Kidney capillary endothelial cell (primary cell): ENCODE results near the gene SLC26A9.

Source experiments
- DNase-seq: peaks from one replicate; pipeline ENCODE4 v3.0.0-alpha.2; 2018; ENCODE audit warnings: low spot score

SLC26A9 gene

DNA sequence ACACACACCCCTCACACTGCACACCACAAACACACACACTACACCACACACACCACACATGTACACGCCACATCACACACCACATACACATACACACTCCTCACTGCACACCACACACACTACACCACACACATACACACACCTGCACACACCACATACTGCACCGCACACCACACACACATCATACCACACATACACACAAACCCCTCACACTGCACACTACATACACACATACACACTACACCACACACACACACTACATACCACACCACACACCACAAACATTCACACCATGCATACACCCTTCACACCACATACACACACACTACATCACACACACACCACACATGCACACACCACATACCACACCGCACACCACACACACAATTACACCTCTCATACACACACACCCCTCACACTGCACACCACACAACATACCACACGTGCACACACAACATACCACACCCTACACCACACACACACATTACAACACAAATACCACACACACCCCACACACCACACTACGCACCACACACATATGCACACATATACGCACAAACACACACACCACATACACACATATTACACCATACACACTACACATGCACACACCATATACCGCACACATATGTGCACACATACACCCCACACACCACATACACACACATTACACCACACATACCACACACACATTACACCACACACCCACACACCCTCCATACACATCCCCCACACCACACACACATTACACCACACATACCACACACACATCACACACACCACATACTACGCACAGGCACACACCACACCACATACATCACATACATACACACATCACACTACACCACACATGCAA, 30.3 kb upstream of the SLC26A9 start:
- no peak for DNase-seq

DNA sequence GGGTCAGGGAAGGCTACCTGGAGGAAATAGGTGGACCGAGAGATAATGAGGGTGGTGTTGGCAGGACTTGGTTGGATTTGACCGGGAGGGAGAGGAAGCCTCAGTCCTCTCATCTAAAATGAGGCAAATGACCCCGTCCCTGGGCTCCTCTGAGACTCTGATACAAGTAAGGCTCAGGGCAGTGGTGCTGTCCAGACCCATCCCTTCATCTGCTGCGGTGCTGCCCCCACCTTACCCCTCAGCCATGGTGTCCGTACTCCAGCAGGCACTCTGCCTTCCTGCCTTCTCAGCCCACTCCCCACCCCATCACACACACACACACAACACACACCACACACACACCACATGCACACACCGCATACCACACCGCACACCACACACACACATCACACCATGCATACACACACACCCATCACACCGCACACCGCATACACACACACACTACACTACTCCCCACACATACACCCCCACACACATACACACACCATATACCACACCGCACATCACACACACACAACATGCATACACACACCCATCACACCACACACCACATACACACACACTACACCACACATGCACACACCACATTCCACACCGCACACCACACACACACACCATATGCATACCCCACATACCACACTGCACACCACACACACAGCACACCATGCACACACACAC, 29.4 kb upstream of the SLC26A9 start:
- no peak for DNase-seq

GRCh38 chr1:205972081-205972480, 28.8 kb upstream of the SLC26A9 start:
- no peak for DNase-seq

DNA sequence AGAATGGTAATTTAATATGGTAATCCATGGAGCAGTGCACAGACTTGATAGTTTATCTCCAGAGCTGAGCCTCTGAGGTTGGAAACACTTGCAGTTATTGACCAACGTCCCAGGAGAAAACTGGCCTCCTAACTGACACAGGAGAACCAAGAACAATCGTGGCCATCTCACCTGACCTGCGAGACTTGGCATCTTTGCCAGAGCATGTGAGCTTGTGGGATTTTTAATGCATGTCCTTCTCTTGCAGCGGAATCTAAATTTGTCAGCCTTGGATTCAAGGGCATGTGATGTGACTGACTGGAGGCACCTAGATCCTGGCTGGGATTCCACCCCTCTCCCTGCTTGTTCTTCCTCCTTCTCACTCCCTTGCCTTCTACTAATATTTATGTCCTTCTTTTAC, 27.8 kb upstream of the SLC26A9 start:
- no peak for DNase-seq

- DNase-seq, result peak; percentile 58
Observed at GRCh38 chr1:205970486-205970885, 27.2 kb upstream of the SLC26A9 start.

DNA sequence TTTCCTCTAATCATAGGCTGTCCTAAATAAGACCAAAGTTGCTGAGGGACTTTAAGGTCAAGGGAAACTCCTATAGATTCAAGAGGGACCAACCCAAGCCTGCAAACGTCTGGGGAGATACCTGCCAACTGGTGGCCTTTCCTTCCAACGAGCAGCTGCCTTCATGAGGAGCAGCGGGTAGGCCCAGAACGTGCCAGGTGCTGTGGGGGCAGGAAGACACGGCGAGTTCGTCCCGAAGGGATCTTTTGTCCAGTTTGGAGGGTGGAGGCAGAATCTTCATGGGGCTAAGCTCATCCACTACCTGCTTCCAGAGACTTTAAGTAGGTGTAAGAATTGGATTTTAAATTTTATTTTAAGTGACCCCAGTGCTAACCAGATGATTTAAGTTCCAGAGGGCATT, 26.0 kb upstream of the SLC26A9 start:
- DNase-seq, result no peak

- DNase-seq, result no peak
Observed at GRCh38 chr1:205967554-205968335, 24.5 kb upstream of the SLC26A9 start.

GRCh38 chr1:205965036-205965884, 22.0 kb upstream of the SLC26A9 start:
- no peak for DNase-seq

DNA sequence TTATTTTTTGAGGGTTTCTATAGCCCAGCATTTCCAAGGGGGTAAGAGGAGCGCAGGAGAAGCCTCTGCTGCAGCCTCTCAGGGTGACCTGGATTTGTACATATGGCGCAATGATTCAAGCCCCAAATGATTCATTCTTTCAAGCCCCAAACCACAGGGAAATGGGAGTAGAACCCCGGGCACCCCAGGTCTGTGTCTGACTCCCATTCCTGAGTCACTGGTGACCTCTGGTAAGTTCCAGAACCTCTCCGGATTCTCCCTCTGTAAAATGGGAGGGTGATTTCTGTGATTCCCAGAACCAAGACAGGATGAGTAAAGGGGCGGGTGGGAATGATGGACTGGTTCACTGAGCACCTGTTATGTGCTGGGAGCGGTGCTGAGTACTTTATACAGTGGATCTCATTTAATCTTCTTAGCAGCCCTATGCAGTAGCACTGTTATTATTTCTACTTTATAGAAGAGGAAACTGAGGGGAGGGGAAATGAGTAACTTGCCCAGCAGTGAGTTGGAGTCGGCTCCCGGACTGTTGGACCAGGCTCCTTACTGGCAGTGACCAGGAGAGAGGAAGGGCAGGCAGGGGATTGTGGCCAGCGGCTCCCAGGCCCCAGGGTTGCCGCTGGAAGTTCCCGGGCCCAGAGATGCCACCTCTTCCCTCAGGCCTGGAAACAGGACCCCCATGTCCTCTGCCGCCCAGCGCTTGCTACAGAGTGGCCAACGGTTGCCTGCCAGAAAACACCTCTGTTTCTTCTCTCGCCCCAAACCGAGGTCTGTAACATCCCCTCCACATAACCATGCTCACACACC, 20.3 kb upstream of the SLC26A9 start:
- DNase-seq, result no peak

DNA sequence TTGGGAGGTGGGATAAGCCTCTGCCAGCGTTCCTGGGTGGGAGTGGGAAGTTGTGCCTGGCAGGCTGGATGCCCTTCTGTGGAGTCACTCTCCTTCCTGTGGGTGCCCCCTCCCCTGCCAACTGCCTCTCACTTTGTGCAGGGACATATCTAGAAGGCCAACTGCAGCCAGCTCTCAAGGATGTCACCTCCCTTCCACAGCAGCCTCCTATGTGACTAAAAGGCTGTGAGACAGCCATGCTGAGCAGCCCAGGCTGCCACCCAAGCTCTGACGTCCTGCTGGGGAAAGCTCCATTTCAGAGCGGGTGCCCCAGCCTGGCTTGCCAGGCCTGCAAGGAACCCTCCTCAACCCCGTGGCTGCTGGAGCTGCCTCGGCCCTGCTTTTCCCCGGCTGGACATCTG, 19.6 kb upstream of the SLC26A9 start:
- no peak for DNase-seq

- no peak for DNase-seq
Observed at GRCh38 chr1:205961991-205962820, 18.9 kb upstream of the SLC26A9 start.

DNA sequence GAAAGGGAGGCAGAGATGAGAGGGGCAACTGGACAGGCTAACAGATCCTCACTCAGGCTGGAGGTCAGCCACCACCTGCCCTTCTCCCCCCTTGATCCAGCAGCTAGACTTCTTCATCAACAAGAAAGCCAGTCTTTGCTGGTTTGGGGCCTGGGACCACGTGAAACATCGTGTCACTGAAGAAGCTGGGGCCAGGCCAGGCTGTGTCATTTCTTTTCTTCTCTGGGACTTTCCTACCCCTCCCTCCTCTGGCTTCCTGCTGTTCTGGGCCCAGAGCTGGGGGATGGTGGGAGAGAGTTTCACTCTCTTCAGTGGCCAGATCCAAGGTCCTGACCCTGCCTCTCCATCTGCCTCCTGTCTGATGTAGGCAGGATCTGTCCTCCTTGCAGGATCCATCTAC, 18.1 kb upstream of the SLC26A9 start:
- DNase-seq, result no peak

DNA sequence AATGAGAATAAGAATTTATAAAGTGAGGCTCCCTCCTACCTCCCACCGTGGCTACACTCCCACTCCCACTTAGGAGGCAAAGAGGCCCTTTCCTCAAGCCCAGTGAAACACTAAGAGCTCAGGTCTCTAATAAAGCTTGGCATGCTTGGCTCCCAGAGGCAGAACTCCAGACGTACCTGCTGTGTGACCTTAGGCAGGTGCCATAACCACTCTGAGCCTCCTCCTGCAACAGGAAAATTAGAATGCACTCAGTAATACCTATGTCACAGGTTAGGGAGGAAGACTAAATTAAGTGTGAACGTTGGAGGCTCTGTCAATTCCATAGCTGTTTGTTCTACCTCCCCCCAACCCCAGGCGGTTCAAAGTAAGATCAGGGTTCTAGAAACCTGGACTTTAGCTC, 16.5 kb upstream of the SLC26A9 start:
- DNase-seq, result no peak

DNA sequence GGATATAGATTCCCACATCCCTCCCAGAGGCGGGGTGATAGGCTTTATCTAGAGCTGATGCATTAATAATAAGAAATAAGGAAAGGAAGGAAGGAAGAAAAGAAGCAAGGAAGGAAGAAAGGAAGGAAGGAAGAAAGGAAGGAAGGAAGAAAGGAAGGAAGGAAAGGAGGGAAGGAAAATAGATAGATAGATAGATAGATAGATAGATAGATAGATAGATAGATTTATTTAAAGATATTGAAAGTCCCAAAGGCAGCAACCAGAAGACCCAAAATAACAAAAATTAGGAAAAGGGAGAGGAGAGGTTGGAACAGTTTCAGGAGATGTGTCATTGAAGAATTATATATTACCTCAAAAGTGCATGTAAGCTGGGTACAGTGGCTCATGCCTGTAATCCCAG, 12.2 kb upstream of the SLC26A9 start:
- no peak for DNase-seq

DNA sequence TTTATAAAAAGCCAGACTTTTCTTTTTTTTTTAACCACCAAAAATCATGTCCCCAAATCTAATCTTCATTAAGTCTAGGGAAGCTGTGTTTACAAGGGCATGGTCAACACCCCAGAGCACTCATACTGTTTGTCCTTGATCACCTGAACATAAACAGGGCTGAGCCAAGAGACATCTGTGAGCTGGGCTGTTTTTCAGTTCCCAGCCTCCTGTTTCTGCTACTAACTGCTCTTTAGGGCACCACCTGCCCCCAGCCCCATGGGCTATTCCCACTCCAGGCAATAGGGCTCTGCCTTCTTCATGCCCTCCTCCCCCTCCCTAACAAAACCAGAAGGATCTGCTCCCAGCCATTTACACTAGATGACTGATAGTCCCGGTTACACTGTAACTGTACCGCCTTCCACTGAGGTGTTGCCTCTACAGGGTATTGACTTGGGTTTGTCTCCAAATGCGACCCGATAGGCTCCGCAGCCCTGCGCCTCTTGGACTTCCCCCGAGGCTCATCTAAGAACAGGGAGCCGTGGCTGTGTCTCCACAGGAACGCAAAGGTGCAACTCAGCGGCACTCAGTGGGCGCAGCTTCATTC, 11.7 kb upstream of the SLC26A9 start:
- no peak for DNase-seq

DNA sequence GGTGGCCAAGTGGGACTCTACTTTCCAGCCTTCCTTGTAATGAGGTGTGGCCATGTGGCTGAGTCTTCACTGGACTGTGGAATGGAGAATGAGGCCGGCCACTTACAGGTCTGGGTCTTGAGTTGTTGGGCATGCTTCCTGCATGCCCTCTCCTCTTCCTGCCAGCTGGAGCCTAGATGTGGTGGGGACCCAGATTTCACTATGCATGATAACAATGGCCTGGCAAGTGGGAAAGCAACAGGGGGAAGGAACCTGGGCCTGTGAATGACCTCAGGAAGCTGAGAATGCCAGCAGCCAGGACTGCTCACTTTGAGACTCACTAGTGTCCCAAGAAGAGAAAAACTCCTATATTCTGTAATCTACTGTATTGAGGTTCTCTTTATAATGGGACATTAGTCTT, 8.5 kb upstream of the SLC26A9 start:
- peak; percentile 20 for DNase-seq

DNA sequence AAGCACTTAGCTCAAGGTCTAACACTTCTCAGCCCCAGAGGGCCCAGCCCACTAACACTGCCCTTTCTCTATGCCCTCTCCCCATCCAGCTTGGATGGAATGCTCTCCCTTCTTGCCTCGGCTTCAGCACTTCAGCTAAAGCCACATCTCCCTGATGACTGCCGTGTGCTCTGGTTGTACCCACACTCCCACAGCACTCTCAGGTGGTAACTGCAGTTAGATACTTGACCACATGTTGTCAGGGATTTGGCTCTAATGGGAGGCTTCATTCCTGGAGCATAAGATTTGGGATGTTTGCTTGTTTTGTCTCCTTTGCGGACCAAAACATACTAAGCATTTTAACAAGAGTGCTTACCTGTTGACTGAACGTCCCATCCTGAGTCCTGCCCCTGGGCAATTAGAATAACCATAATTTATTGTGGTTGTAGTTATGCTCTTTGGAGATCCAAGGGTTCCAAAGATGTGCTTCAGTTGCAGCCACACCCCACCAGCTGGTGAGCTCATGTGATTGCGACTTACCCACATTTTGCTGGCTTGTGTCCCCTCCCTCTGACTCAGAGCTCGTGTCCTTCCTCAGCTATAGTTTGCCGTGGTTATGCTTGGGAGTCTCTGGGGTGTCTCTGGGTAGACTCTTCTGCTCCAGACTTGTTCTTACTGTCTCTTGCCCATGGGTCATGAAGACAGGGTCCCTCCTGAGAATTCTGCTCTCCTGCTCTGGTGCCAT, 7.7 kb upstream of the SLC26A9 start:
- no peak for DNase-seq

- DNase-seq, result no peak
Observed at GRCh38 chr1:205950280-205950679, 7.0 kb upstream of the SLC26A9 start.

GRCh38 chr1:205949753-205950152, 6.5 kb upstream of the SLC26A9 start:
- no peak for DNase-seq
